Stimulated activated naive B cell treated with anti-CD40 and anti-IgM and Interleukin-4, amounts not matched to agents 10 μg/mL and 1 μg/mL and 100 μg/mL, for 72 hours (primary cell): ENCODE measurements around the gene WNT8A.
A peak's percentile ranks its signal among the peaks of the same experiment; 100 is the strongest.
"Not testable (repeated sequence)": the region's sequence is repeated elsewhere in the genome, so short reads cannot be mapped to it uniquely, and the experiment has no call there.

Source experiments
- ATAC-seq, 2 donors: fragments of 150-1000 bp; cut with Tn5 transposase; replicated peaks; 2 replicates each; pipeline ENCODE4 v1.10.0; 2021; ENCODE audit warnings: moderate library complexity in 1 of 2
- DNase-seq: peaks from one replicate; pipeline ENCODE4 v3.0.0; 2021
- H3K27ac Mint-ChIP-seq: one replicate; pipeline ENCODE4 v1.8.0; 2022; ENCODE audit warnings: mild to moderate bottlenecking, mixed read lengths
- H3K27me3 Mint-ChIP-seq, 2 donors: one replicate each; pipeline ENCODE4 v1.8.0; 2022; ENCODE audit warnings: mixed read lengths in 2 of 2
- H3K36me3 Mint-ChIP-seq, 2 donors: one replicate each; pipeline ENCODE4 v1.8.0; 2022; ENCODE audit warnings: mixed read lengths in 2 of 2, mild to moderate bottlenecking in 1 of 2
- H3K4me1 Mint-ChIP-seq, 2 donors: one replicate each; pipeline ENCODE4 v1.8.0; 2022; ENCODE audit warnings: mixed read lengths in 2 of 2, mild to moderate bottlenecking in 1 of 2
- H3K4me3 Mint-ChIP-seq, 2 donors: one replicate each; pipeline ENCODE4 v1.8.0; 2022; ENCODE audit warnings: mild to moderate bottlenecking in 2 of 2, mixed read lengths in 2 of 2, moderate library complexity in 1 of 2
- H3K9me3 Mint-ChIP-seq, 2 donors: one replicate each; pipeline ENCODE4 v1.8.0; 2022; ENCODE audit warnings: mixed read lengths in 2 of 2, mild to moderate bottlenecking in 1 of 2

The WNT8A gene, protein sequence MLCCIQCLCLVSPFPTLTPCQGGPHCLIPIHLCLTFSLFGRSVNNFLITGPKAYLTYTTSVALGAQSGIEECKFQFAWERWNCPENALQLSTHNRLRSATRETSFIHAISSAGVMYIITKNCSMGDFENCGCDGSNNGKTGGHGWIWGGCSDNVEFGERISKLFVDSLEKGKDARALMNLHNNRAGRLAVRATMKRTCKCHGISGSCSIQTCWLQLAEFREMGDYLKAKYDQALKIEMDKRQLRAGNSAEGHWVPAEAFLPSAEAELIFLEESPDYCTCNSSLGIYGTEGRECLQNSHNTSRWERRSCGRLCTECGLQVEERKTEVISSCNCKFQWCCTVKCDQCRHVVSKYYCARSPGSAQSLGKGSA

DNA sequence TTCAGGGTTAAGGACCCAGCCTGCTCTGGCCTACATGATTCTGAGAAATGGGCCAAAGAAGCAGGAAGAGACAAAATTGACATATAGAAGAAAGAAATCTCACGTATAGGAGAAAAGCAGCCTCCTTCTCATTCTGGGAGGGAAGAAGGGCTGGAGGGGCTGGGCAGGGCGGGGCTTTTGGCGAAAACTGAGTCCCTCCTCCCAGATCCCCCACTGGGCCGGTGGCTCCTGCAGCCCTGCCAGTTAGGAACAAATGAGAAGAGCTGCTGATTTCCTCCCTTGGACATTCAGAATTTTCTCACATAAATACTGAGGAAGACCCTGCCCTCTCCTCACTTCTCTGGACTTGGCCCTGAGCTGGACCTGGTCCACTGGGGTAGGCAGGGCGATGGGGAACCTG lies at the start of gene WNT8A:
Gene WNT8A (plus strand): TSS at position 332 of the 400 bp plus-strand sequence. CDS start 95 bp downstream, outside the sequence.
- no peaks in the 10 kb centered on the region for H3K9me3 Mint-ChIP-seq
- H3K27ac Mint-ChIP-seq: no peak within 1 kb of the TSS
- ATAC-seq (no peak), DNase-seq (no peak)
- H3K36me3 Mint-ChIP-seq: no peaks in the 10 kb centered on the region
- H3K27me3 Mint-ChIP-seq: peaks cover 0 to 4% of the 10 kb centered on the region in 2 donors
- H3K4me3 Mint-ChIP-seq: no peak within 1 kb of the TSS
- peaks cover 8 to 12% of the 10 kb centered on the region in 2 donors for H3K4me1 Mint-ChIP-seq

GRCh38 chr5:138035605-138036537 lies 48.0 kb upstream of the WNT8A start:
- no peak overlapping the region for H3K4me3 Mint-ChIP-seq
- ATAC-seq (peak; percentile 53 to 54), DNase-seq (peak; percentile 57)
- peaks cover 0 to 4% of the 10 kb centered on the region in 2 donors for H3K27me3 Mint-ChIP-seq
- H3K9me3 Mint-ChIP-seq: no peaks in the 10 kb centered on the region
- no peak overlapping the region for H3K27ac Mint-ChIP-seq
- peaks cover 11 to 15% of the 10 kb centered on the region in 2 donors for H3K36me3 Mint-ChIP-seq
- H3K4me1 Mint-ChIP-seq: peaks cover 16 to 49% of the 10 kb centered on the region in 2 donors

DNA sequence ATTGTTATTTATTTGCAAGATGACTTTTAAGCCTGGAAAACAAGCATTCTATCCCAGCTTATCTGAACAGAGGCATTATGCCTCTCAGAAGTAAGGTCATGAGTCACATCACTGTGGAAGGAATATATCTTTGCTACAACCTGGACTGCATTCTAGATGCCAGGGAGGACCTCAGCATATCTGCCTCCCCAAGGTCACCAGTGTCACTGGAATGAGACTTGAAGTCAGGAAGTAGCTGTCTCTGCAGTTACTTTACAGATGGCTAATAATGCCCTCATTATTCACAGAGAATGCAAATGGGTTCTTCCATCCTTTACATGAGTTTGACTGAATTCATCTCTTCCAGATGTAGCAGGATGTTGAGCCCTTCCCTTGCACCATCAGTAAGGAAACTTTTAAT lies 46.6 kb upstream of the WNT8A start:
- peaks cover 0 to 3% of the 10 kb centered on the region in 2 donors for H3K27me3 Mint-ChIP-seq
- DNase-seq: no peak
- peaks cover 18 to 41% of the 10 kb centered on the region in 2 donors for H3K4me1 Mint-ChIP-seq
- H3K9me3 Mint-ChIP-seq: no peaks in the 10 kb centered on the region
- H3K4me3 Mint-ChIP-seq: no peak overlapping the region
- H3K36me3 Mint-ChIP-seq: peaks cover 4% of the 10 kb centered on the region in 2 donors
- ATAC-seq: no peak
- no peak overlapping the region for H3K27ac Mint-ChIP-seq

GRCh38 chr5:138037907-138038633 lies 45.8 kb upstream of the WNT8A start:
- Mint-ChIP-seq H3K4me3 (no peak overlapping the region), H3K36me3 (no peaks in the 10 kb centered on the region), H3K27me3 (no peaks in the 10 kb centered on the region), H3K4me1 (peaks cover 18 to 37% of the 10 kb centered on the region in 2 donors), H3K27ac (no peak overlapping the region), H3K9me3 (no peaks in the 10 kb centered on the region)
- no peak for DNase-seq
- peak; percentile 17 to 29 for ATAC-seq

DNA sequence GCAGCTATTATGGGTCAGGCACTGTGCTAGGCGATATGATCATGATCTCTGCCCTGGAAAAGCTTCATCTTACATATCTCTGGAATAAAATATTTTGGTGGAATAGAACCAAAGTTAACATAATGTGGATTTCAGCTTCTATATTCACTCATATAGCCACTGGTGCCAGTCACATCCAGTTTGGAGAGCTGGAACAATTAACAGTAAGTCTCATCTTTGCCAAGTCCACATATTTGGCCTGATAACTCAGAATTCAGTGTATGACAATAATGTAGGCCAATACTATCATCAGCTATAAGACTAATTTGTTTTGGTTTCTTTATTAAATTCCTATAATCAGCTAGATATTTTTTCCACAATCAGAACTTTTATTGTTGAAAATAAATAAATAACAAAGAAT lies 45.0 kb upstream of the WNT8A start:
- H3K4me3 Mint-ChIP-seq: no peak overlapping the region
- no peak for ATAC-seq
- H3K4me1 Mint-ChIP-seq: peaks cover 14 to 30% of the 10 kb centered on the region in 2 donors
- H3K27ac Mint-ChIP-seq: no peak overlapping the region
- no peaks in the 10 kb centered on the region for H3K36me3 Mint-ChIP-seq
- no peaks in the 10 kb centered on the region for H3K9me3 Mint-ChIP-seq
- DNase-seq: no peak
- no peaks in the 10 kb centered on the region for H3K27me3 Mint-ChIP-seq

DNA sequence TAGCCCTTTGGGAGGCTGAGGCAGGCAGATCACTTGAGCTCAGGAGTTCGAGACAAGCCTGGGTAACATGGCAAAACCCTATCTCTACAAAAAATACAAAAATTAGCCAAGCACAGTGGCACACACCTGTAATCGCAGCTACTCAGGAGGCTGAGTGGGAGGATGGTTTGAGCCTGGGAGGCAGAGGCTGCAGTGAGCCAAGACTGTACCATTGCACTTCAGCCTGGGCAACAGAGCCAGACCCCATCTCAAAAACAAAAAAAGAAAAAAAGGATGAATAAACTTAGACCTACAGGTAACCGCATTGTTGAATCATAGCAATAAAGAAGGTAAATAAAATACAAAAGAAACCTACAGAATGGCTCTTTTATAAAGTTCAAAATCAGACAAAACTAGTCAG lies 38.5 kb upstream of the WNT8A start:
- ATAC-seq, H3K4me1 Mint-ChIP-seq, H3K4me3 Mint-ChIP-seq, H3K27me3 Mint-ChIP-seq, H3K9me3 Mint-ChIP-seq, H3K27ac Mint-ChIP-seq, DNase-seq, H3K36me3 Mint-ChIP-seq: not testable (repeated sequence)

DNA sequence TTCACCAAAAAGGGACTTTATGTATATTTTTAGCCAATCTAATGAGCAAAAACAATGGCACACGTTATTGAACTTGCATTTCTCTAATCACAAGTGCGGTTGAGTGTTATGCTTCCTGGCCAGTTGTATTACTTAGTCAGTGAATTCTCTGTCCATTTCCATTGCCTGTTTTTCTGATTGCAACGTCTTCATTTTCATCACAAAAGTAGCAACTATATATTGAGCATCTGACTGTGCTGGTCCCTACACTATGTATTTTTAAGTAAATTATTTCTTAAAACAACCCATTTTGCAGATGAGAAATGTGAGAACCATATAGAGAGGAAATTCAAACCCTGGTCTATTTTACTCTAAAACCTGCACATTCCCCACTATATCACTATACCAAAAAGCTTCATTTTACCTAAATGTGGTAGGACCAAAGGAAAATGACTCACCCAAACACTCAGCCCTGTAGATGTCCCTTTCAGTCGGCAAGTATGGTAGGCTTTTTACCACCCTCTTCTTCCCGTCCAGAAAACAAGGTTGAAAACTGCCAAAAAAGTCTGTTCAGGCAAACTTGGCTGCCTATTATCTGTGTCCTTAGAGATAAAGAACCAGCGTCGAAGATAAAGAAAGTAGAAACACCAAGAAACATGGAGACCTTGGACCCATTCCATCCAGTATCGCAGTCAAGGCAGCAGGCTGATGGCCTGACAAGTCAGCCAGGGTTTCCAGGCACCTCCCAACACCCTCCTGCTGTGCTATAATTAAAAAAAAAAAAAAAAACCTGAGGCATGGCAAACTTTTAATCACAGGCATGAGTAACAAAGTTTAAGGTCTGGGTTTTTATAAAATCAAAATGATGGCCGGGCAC lies 32.2 kb upstream of the WNT8A start:
- Mint-ChIP-seq H3K27ac (peak overlapping the region; percentile 56), H3K4me3 (no peak overlapping the region), H3K36me3 (no peaks in the 10 kb centered on the region), H3K27me3 (no peaks in the 10 kb centered on the region), H3K9me3 (no peaks in the 10 kb centered on the region), H3K4me1 (peaks cover 8 to 14% of the 10 kb centered on the region in 2 donors)
- ATAC-seq (no peak), DNase-seq (no peak)

DNA sequence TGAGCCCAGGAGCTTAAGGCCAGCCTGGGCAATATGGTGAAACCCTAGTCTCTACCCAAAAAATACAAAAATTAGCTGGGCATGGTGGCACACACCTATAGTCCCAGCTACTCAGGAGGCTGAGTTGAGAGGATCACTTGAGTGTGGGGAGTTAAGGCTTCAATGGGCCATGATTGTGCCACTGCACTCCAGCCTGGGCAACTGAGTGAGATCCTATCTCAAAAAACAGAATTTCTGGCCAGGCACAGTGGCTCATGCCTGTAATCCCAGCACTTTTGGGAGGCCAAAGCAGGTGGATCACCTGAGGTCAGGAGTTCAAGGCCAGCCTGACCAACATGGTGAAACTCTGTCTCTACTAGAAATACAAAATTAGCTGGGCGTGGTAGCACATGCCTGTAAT lies 31.1 kb upstream of the WNT8A start:
- ATAC-seq, DNase-seq, H3K27ac Mint-ChIP-seq, H3K36me3 Mint-ChIP-seq, H3K9me3 Mint-ChIP-seq, H3K27me3 Mint-ChIP-seq, H3K4me3 Mint-ChIP-seq: not testable (repeated sequence)
- H3K4me1 Mint-ChIP-seq: peaks cover 8 to 14% of the 10 kb centered on the region in 2 donors

DNA sequence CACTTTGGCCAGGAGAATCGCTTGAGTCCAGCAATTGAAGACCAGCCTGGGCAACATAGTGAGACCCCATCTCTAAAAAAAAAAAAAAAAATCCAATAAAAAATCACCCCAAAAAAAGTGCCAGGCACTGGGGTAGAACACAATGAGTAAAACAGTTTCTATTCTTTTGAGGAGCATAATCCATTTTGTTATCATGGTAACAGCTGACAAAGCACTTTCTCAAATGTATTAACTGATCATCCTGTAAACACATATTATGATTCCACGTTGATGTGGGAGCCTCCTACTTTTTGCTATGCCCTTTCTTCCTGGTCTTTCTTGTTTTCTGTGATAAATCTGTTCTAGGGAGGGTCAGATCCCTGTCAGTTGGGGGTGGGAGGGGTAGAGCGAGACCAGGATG lies 30.3 kb upstream of the WNT8A start:
- ATAC-seq (no peak), DNase-seq (no peak)
- peaks cover 8 to 14% of the 10 kb centered on the region in 2 donors for H3K4me1 Mint-ChIP-seq
- no peaks in the 10 kb centered on the region for H3K27me3 Mint-ChIP-seq
- no peak overlapping the region for H3K4me3 Mint-ChIP-seq
- no peak overlapping the region for H3K27ac Mint-ChIP-seq
- no peaks in the 10 kb centered on the region for H3K36me3 Mint-ChIP-seq
- no peaks in the 10 kb centered on the region for H3K9me3 Mint-ChIP-seq

GRCh38 chr5:138054206-138054605 lies 29.6 kb upstream of the WNT8A start:
- H3K4me3 Mint-ChIP-seq: no peak overlapping the region
- no peaks in the 10 kb centered on the region for H3K9me3 Mint-ChIP-seq
- H3K27ac Mint-ChIP-seq: peak overlapping the region; percentile 52
- no peaks in the 10 kb centered on the region for H3K27me3 Mint-ChIP-seq
- ATAC-seq: peak; percentile 89 to 91
- H3K4me1 Mint-ChIP-seq: peaks cover 8 to 14% of the 10 kb centered on the region in 2 donors
- DNase-seq: no peak
- no peaks in the 10 kb centered on the region for H3K36me3 Mint-ChIP-seq

- no peak for ATAC-seq
- Mint-ChIP-seq H3K36me3 (no peaks in the 10 kb centered on the region), H3K9me3 (no peaks in the 10 kb centered on the region), H3K27me3 (no peaks in the 10 kb centered on the region), H3K27ac (no peak overlapping the region), H3K4me3 (no peak overlapping the region), H3K4me1 (peaks cover 8 to 14% of the 10 kb centered on the region in 2 donors)
- no peak for DNase-seq
These were observed 28.8 kb upstream of the WNT8A start for GRCh38 chr5:138054847-138055558.

GRCh38 chr5:138064526-138064925 lies 19.3 kb upstream of the WNT8A start:
- H3K27ac Mint-ChIP-seq: no peak overlapping the region

DNA sequence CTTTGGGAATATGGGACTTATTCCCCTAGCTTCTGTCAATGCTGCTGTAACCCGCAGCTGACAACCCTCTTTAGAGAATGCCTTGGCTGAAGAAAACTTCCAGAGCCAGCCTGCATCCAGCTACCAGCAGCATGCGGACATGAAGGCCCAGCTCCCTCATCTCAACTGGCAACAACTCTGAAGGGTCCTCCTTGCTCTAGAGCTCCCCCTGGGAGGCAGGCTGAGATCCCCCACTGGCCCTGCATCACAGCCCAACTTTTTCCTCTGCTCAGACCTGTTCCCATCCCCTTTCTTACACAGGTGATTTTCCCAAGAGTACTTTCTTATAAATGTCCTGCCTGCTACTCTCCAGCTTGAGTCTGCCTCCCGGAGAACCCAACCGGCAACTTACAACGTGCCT lies 18.7 kb upstream of the WNT8A start:
- Mint-ChIP-seq H3K36me3 (no peaks in the 10 kb centered on the region), H3K9me3 (no peaks in the 10 kb centered on the region), H3K4me3 (no peak overlapping the region), H3K4me1 (peaks cover 4 to 7% of the 10 kb centered on the region in 2 donors), H3K27me3 (peaks cover 0 to 4% of the 10 kb centered on the region in 2 donors), H3K27ac (no peak overlapping the region)
- DNase-seq: no peak
- no peak for ATAC-seq

More at GRCh38 chr5:138064526-138064925, 19.3 kb upstream of the WNT8A start:
- Mint-ChIP-seq H3K4me1 (peaks cover 4 to 7% of the 10 kb centered on the region in 2 donors), H3K9me3 (no peaks in the 10 kb centered on the region), H3K27me3 (no peaks in the 10 kb centered on the region), H3K4me3 (no peak overlapping the region), H3K36me3 (no peaks in the 10 kb centered on the region)
- DNase-seq: no peak
- no peak for ATAC-seq
